ENCODE results near the gene ZFP1. TPM values are rescaled to one million over a fixed set of nuclear protein-coding genes. Genes with fewer than 3 reads are reported as not detected.

Gene ZFP1
- total RNA-seq, 1 experiment from 2014 or later: 15.3 TPM

GRCh38 chr16:75175074-75175473 is 26.8 kb downstream of the ZFP1 start:
- TF ChIP-seq CTCF (conservative IDR thresholded peaks at IDR 0.05): no peak

More at GRCh38 chr16:75175074-75175473, 26.8 kb downstream of the ZFP1 start:
- Histone ChIP-seq H4K20me1 (ENCODE audit: control insufficient read depth, insufficient read depth, insufficient read length) (no peaks in the 10 kb centered on the region), H3K4ac (ENCODE audit: low read depth, low read length) (no peak overlapping the region), H3K79me2 (ENCODE audit: insufficient read depth, low read length) (no peaks in the 10 kb centered on the region), H3K27me3 (ENCODE audit: insufficient read depth, low read length) (no peaks in the 10 kb centered on the region), H3K4me1 (ENCODE audit: insufficient read depth, low read length) (no peaks in the 10 kb centered on the region), H2AK5ac (ENCODE audit: insufficient read length, low read length) (no peak overlapping the region), H3K14ac (ENCODE audit: insufficient read depth, low read length) (no peak overlapping the region), H3K4me2 (ENCODE audit: insufficient read depth, insufficient read length, low read length) (no peak overlapping the region), H4K5ac (ENCODE audit: insufficient read length, low read depth, low read length) (no peak overlapping the region), H2BK120ac (ENCODE audit: low read depth, low read length, poor library complexity, severe bottlenecking) (no peak overlapping the region), H3K9ac (ENCODE audit: extremely low read depth, insufficient read length, low read length) (no peak overlapping the region), H3K18ac (ENCODE audit: insufficient read length, low read depth, low read length) (no peak overlapping the region), H2BK12ac (ENCODE audit: insufficient read length, low read depth, low read length) (no peak overlapping the region), H3K9me3 (ENCODE audit: control insufficient read depth, low read depth, low read length) (peaks cover 32% of the 10 kb centered on the region), H3K23me2 (ENCODE audit: insufficient read length, low read depth, low read length, poor library complexity, severe bottlenecking) (no peaks in the 10 kb centered on the region), H2BK20ac (ENCODE audit: low read depth, low read length, poor library complexity, severe bottlenecking) (no peak overlapping the region), H3K56ac (ENCODE audit: insufficient read length, low read depth, low read length) (no peak overlapping the region), H3T11ph (ENCODE audit: low read length) (no peak overlapping the region), H3K23ac (ENCODE audit: insufficient read length, low read depth, low read length) (no peak overlapping the region), H3K79me1 (ENCODE audit: insufficient read depth, low read depth, low read length, poor library complexity, severe bottlenecking) (no peaks in the 10 kb centered on the region), H2AFZ (ENCODE audit: low read length) (no peak overlapping the region), H2BK15ac (ENCODE audit: low read depth, low read length) (no peak overlapping the region), H4K91ac (ENCODE audit: insufficient read length, low read depth, low read length) (no peak overlapping the region), H2BK5ac (ENCODE audit: insufficient read length, low read length) (no peak overlapping the region), H3K27ac (ENCODE audit: insufficient read length, low read depth, low read length) (no peak overlapping the region), H4K8ac (replicated peaks; ENCODE audit: insufficient read length, low read depth, low read length) (no peak overlapping the region)
- H3K27me3 Mint-ChIP-seq (ENCODE audit: low read depth): peaks cover 4% of the 10 kb centered on the region; the same call in 1 of the 2 replicates
- H3K9me3 Mint-ChIP-seq: peaks cover 64% of the 10 kb centered on the region in 2 experiments
- WGBS (ENCODE audit: extremely low coverage, insufficient read length, low lambda C conversion rate): no CpG with 5 or more reads among the region's 3 CpGs
- H3K27ac Mint-ChIP-seq: no peak overlapping the region
- H3K4me1 Mint-ChIP-seq: no peaks in the 10 kb centered on the region
- no peak overlapping the region for H3K4me3 Mint-ChIP-seq
- peaks cover 38 to 63% (median 61%) of the 10 kb centered on the region in 3 experiments for H3K36me3 Mint-ChIP-seq (ENCODE audit: insufficient read depth in 1 of 3, low read depth in 3 of 3)
- DNase-seq: no peak
